GM18951 (cell line): ENCODE results near the gene TBX15.

Experiments
- POLR2A ChIP-seq: IDR thresholded peaks from 4 replicates; pipeline ENCODE4 v1.6.1; 2011; ENCODE audit warnings: mild to moderate bottlenecking; ENCODE audit not compliant: insufficient read length, insufficient read depth; ENCODE audit errors: extremely low read depth
- in situ Hi-C: fragments of 300-500 bp; cut with MboI; formaldehyde crosslinking; loops from one replicate; pipeline ENCODE4 v1.12.0; 2022; ENCODE audit warnings: low sequenced_read_pairs, mixed read lengths, inconsistent platforms; ENCODE audit not compliant: unreplicated experiment

Gene TBX15

GRCh38 chr1:118912574-118912973, 75.6 kb downstream of the TBX15 start:
- in situ Hi-C loops = no loop called here
- no peak for TF ChIP-seq POLR2A

DNA sequence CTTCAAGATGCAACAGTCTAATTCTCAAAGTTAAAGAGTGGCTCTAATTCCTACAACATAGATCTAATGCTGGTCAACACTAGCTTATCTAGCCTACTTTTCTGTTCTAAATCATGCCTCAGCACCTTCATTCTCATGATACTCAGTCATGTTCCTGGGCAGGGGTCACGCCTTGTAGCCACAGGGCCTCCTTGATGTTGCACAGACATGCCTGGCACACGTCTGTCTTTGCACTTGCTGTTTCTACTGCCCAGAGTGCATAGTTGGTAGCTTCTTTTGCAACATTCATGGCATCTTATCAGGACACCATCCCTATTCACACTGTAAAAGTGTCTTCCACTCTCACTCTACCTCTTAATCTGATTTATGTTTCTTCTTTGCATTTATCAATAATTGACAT, 76.6 kb downstream of the TBX15 start:
- TF ChIP-seq POLR2A = no peak
- in situ Hi-C loops = no loop called here

GRCh38 chr1:118907466-118907865, 80.7 kb downstream of the TBX15 start:
- in situ Hi-C loops = no loop called here
- TF ChIP-seq POLR2A = no peak

- TF ChIP-seq POLR2A = no peak
- in situ Hi-C loops = no loop called here
Measured at GRCh38 chr1:118905671-118906070, 82.5 kb downstream of the TBX15 start.

GRCh38 chr1:118905196-118905595, 82.9 kb downstream of the TBX15 start:
- in situ Hi-C loops = no loop called here
- TF ChIP-seq POLR2A = no peak

- in situ Hi-C loops = no loop called here
- no peak for TF ChIP-seq POLR2A
Measured at GRCh38 chr1:118902711-118903191, 85.4 kb downstream of the TBX15 start.

DNA sequence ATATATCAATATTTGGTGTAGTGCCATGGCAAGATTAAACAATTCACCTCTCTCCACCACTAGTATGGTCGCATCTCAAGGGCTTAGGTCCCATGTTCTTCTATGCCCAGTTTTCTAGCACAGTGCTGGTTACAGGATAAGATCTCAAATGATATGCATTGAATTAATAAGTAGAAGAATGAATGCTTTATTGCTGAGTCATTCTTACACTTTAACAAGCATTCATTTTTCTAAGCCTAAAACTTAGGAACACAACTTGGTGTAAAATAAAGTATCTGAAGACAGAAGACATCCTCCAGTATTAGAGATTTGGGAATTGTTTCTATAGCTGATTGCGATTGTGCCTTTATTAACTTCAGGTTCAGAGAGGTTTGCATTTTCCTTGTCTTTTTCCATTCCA, 85.8 kb downstream of the TBX15 start:
- no peak for TF ChIP-seq POLR2A
- in situ Hi-C loops = no loop called here

DNA sequence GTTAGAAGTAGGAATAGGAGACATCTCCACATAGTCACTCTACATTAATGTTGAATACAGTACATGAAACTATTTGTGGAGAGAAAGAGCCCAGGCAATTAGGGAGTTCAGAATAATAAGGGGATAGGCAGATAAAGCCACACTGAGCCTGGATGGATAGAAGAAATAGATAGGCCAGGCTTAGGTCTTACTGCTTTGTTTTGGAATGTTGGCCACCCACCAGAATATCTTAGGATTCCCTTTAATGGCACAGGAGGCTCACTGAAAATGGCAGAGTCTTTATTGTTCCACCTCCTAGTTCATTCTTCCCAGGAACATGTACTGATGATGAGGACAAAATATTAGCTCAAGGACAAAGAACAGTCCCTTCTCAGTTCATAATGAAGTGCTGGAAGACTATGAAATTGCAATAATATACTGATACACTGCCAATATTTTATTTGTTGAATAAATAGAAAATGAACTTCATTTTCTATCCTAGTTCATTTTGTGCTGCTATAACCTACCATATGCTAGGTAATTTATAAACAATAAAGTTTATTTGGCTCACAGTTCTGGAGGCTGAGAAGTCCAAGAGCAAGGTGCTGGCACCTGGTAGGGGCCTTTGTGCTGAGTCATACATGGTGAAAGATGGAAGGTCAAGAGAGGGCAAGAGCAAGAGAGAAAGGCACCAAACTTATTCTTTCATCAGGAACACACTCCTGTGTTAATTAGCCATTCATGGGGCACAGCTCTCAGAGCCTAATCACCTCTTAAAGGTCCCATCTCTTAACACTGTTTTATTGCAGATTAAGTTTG, 87.3 kb downstream of the TBX15 start:
- no peak for TF ChIP-seq POLR2A
- in situ Hi-C loops = no loop called here

- no peak for TF ChIP-seq POLR2A
- in situ Hi-C loops = no loop called here
Measured at GRCh38 chr1:118899340-118899739, 88.8 kb downstream of the TBX15 start.

- no peak for TF ChIP-seq POLR2A
- in situ Hi-C loops = no loop called here
Measured at GRCh38 chr1:118898712-118899111, 89.4 kb downstream of the TBX15 start.

GRCh38 chr1:118896416-118896815, 91.7 kb downstream of the TBX15 start:
- in situ Hi-C loops = no loop called here
- no peak for TF ChIP-seq POLR2A

DNA sequence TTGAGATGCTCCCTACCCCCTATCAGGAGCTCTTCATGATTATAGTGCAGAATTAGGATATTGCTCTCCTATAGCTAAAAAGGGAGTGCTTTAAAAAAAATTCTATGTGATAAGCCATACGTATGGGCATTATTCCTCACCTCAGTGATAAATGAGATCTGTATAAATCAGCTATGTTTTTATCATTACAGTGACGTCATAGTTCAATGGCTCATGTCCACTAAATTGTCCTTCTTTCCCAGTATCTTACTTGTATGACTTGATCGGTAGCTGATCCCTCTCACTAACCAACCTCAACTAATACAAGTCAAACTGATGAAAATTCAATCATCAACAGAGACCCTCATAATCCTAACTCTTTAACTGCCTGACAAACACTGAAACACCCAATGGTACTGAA, 93.3 kb downstream of the TBX15 start:
- in situ Hi-C loops = no loop called here
- no peak for TF ChIP-seq POLR2A

- no peak for TF ChIP-seq POLR2A
- in situ Hi-C loops = no loop called here
Measured at GRCh38 chr1:118890851-118891384, 97.2 kb downstream of the TBX15 start.

DNA sequence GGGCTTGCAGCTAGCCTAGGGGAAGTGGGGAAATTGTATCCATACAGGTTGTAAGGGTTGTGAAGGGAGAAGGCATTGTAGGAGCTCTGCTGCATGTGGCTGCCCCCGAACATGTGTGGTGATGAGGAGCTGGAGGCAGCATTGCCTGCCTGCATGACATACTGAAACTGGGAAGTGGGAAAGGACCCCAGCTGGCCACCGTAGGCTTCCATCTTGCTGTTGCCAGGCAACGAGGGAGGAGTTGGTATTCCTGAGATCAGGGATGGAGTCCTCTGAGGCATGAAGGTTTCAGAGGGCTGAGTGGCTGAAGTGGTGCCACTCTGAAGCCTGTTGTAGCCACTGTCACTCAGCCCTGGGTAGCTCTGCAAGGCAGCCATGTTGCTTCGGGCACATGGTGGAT, 103.2 kb downstream of the TBX15 start:
- no peak for TF ChIP-seq POLR2A
- in situ Hi-C loops = no loop called here

DNA sequence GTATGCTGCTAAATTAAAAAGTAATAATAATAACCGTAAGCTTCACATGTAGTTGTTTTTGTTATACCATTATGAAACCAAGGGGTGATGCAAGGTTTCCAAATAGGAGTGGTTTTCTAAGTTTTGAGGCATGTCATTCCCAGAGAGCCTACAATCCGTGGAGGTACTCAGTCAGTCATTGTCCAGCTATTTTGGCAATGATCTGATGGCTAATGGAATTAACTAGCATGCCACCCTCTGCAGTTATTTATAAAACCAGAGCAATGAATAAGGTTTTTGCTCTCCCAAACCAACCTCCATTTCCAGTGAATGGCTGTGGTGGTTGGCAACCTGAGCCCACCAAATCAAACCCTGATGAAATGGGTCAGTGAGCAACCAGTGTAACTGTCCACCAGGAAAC, 106.4 kb downstream of the TBX15 start:
- TF ChIP-seq POLR2A = no peak
- in situ Hi-C loops = no loop called here

DNA sequence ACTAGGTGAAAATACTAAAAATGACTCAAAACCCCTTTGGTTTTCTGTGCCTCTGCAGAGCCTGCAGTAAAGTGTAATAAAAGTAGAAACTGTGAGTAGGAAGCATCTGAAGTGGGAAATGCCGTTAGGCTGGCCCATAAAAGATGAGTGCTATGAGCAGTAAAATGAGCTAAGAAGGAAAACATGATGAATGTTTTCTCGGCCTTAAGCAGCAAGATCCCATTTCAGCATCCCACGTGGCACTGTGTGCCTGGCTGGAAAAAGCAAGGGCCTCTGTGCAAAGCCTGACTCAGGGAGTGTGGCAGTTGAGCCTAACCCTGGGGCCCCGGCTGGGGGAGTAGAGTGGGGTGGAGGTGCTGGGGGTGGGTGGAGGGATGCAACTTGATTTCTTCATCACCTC, 109.5 kb downstream of the TBX15 start:
- TF ChIP-seq POLR2A = no peak
- in situ Hi-C loops = no loop called here
